WTC11 (cell line): Measurements from ENCODE around the gene ISCA2. TPM values are rescaled to one million over a fixed set of nuclear protein-coding genes. Genes with fewer than 3 reads are reported as not detected.
A peak's percentile ranks its signal among the peaks of the same experiment; 100 is the strongest.

Experiments used
- ATAC-seq: fragments of 200-7000 bp; cut with Tn5 transposase; 2 replicates; pipeline ENCODE4 v1.10.0; 2021; ENCODE audit warnings: mild to moderate bottlenecking, moderate library complexity
- CTCF ChIA-PET: fragments of 300-600 bp; sonication (Branson Sonifier 250); formaldehyde crosslinking; loops from one replicate; lab custom pipeline; 2021; ENCODE audit warnings: antibody characterized with exemption; lab: Charles Lee
- POLR2A ChIA-PET: fragments of 350-600 bp; sonication (Branson Sonifier 250); formaldehyde crosslinking; loops from one replicate; lab custom pipeline; 2021; ENCODE audit warnings: antibody characterized with exemption; lab: Charles Lee
- DNase-seq: peaks from one replicate; pipeline ENCODE4 v3.0.0; 2021; ENCODE audit warnings: low spot score
- H3K27ac Mint-ChIP-seq: 2 replicates; pipeline ENCODE4 v1.8.0; 2021; ENCODE audit warnings: mixed read lengths
- H3K27me3 Mint-ChIP-seq: 2 replicates; pipeline ENCODE4 v1.8.0; 2021; ENCODE audit warnings: low read depth, mild to moderate bottlenecking, moderate library complexity, mixed read lengths
- H3K36me3 Mint-ChIP-seq: 2 replicates; pipeline ENCODE4 v1.8.0; 2021; ENCODE audit warnings: mixed read lengths
- H3K4me1 Mint-ChIP-seq: 2 replicates; pipeline ENCODE4 v1.8.0; 2022; ENCODE audit warnings: mixed read lengths
- H3K4me3 Mint-ChIP-seq: 2 replicates; pipeline ENCODE4 v1.8.0; 2021; ENCODE audit warnings: mild to moderate bottlenecking, moderate library complexity, mixed read lengths
- H3K9me3 Mint-ChIP-seq: 2 replicates; pipeline ENCODE4 v1.8.0; 2021; ENCODE audit warnings: mixed read lengths
- AR ChIP-seq: fragments of 250-450 bp; sonication (Bioruptor Pico); IDR thresholded peaks from 2 replicates; pipeline ENCODE4 v1.9.0; 2021; ENCODE audit warnings: mild to moderate bottlenecking
- E2F4 ChIP-seq: sonication (generic); formaldehyde crosslinking; IDR thresholded peaks from 2 replicates; pipeline ENCODE4 v1.8.1; 2022; ENCODE audit warnings: low read depth, mild to moderate bottlenecking, moderate library complexity, missing genetic modification reagents, borderline replicate concordance
- ETV6 ChIP-seq: sonication (generic); formaldehyde crosslinking; IDR thresholded peaks from 2 replicates; pipeline ENCODE4 v1.8.1; 2022; ENCODE audit warnings: mild to moderate bottlenecking, missing genetic modification reagents
- FOXP1 ChIP-seq: sonication (generic); formaldehyde crosslinking; IDR thresholded peaks from 2 replicates; pipeline ENCODE4 v1.8.0; 2022; ENCODE audit warnings: missing genetic modification reagents, mild to moderate bottlenecking, moderate library complexity, borderline replicate concordance
- FOXP4 ChIP-seq: sonication (generic); formaldehyde crosslinking; IDR thresholded peaks from 2 replicates; pipeline ENCODE4 v1.8.0; 2022; ENCODE audit warnings: mild to moderate bottlenecking, missing genetic modification reagents
- IRF1 ChIP-seq: sonication (generic); formaldehyde crosslinking; IDR thresholded peaks from 2 replicates; pipeline ENCODE4 v1.8.0; 2023; ENCODE audit warnings: missing genetic modification reagents
- JUN ChIP-seq: sonication (generic); formaldehyde crosslinking; IDR thresholded peaks from 2 replicates; pipeline ENCODE4 v1.8.0; 2023; ENCODE audit warnings: mild to moderate bottlenecking, missing genetic modification reagents
- MYBL2 ChIP-seq: sonication (generic); formaldehyde crosslinking; IDR thresholded peaks from 2 replicates; pipeline ENCODE4 v1.8.1; 2023; ENCODE audit warnings: mild to moderate bottlenecking, moderate library complexity, missing genetic modification reagents
- OVOL2 ChIP-seq: fragments of 250-450 bp; sonication (Bioruptor Pico); IDR thresholded peaks from 2 replicates; pipeline ENCODE4 v1.9.0; 2021; ENCODE audit warnings: mild to moderate bottlenecking, borderline replicate concordance
- SP1 ChIP-seq: sonication (generic); formaldehyde crosslinking; conservative IDR thresholded peaks from 2 replicates; pipeline ENCODE4 v1.8.1; 2022; ENCODE audit warnings: missing genetic modification reagents
- USF2 ChIP-seq: sonication (generic); formaldehyde crosslinking; IDR thresholded peaks from 2 replicates; pipeline ENCODE4 v1.8.1; 2023; ENCODE audit warnings: mild to moderate bottlenecking, missing genetic modification reagents, moderate library complexity
- ZNF121 ChIP-seq: sonication (generic); formaldehyde crosslinking; IDR thresholded peaks from 2 replicates; pipeline ENCODE4 v1.8.0; 2023; ENCODE audit warnings: missing genetic modification reagents
- ZNF317 ChIP-seq: sonication (generic); formaldehyde crosslinking; IDR thresholded peaks from 2 replicates; pipeline ENCODE4 v1.8.1; 2023; ENCODE audit warnings: low read depth, mild to moderate bottlenecking, moderate library complexity, missing genetic modification reagents, borderline replicate concordance
- ZNF423 ChIP-seq: fragments of 250-450 bp; sonication (Bioruptor Pico); IDR thresholded peaks from 2 replicates; pipeline ENCODE4 v2.1.2; 2022; ENCODE audit warnings: mild to moderate bottlenecking, moderate library complexity
- ZNF512 ChIP-seq: sonication (generic); formaldehyde crosslinking; IDR thresholded peaks from 2 replicates; pipeline ENCODE4 v1.8.1; 2022; ENCODE audit warnings: missing genetic modification reagents, borderline replicate concordance
- total RNA-seq: library from RNA; stranded (reverse); gene quantifications from 3 replicates; pipeline ENCODE4 v1.2.3, GENCODE V29; 2021

The ISCA2 gene
- total RNA-seq, 1 experiment from 2014 or later: 50.1 TPM

- TF ChIP-seq MYBL2 (CRISPR knock-in tag) (peak; percentile 70), ZNF121 (CRISPR knock-in tag) (no peak), ZNF423 (CRISPR knock-in tag) (peak; percentile 63), SP1 (CRISPR knock-in tag) (no peak; the same call in none of the 2 replicates), IRF1 (CRISPR knock-in tag) (0 out of 2 replicates have a peak, but pooled peaks have one; percentile 26), FOXP1 (CRISPR knock-in tag) (peak; percentile 74; the same call in 1 of the 2 replicates), ETV6 (CRISPR knock-in tag) (peak; percentile 65; the same call in 1 of the 2 replicates)
Observed at GRCh38 chr14:74492776-74493342, 706 bp upstream of the ISCA2 start, which contains the start of gene NPC2 (continued).

- DNase-seq (no peak), ATAC-seq (no peak)
- Mint-ChIP-seq H3K9me3 (no peaks in the 10 kb centered on the region), H3K4me1 (peaks cover 27% of the 10 kb centered on the region), H3K36me3 (peaks cover 12% of the 10 kb centered on the region), H3K4me3 (peak overlapping the region; percentile 96), H3K27ac (no peak overlapping the region), H3K27me3 (no peaks in the 10 kb centered on the region)
- POLR2A ChIA-PET: no interaction called here
- CTCF ChIA-PET: interaction anchor here (3.1 kb wide), 1 partner anchor 13 kb away, joined by 18 read pairs; no protein-coding TSS in a partner anchor
- no peak for TF ChIP-seq FOXP4 (CRISPR knock-in tag)
- TF ChIP-seq USF2 (CRISPR knock-in tag): no peak
- TF ChIP-seq IRF1 (CRISPR knock-in tag): no peak
- TF ChIP-seq AR: no peak
Observed at GRCh38 chr14:74495356-74495755, 1.8 kb downstream of the ISCA2 start.

- H3K4me1 Mint-ChIP-seq: peaks cover 34% of the 10 kb centered on the region
- CTCF ChIA-PET: interaction anchor here (0.6 to 4.3 kb wide), 22 partner anchors 7 to 244 kb away, joined by 3 to 58 read pairs (median 4); partner anchors contain the start of genes ISCA2, LTBP2 and NPC2
- peak; percentile 70 for ATAC-seq
- no peaks in the 10 kb centered on the region for H3K27me3 Mint-ChIP-seq
- no peaks in the 10 kb centered on the region for H3K9me3 Mint-ChIP-seq
- POLR2A ChIA-PET: interaction anchor here (1.7 kb wide), 1 partner anchor 153 kb away, joined by 5 read pairs; the partner anchor contains the start of gene VRTN
- H3K36me3 Mint-ChIP-seq: peaks cover 3% of the 10 kb centered on the region; the same call in 1 of the 2 replicates
- TF ChIP-seq JUN (CRISPR knock-in tag) (no peak), ZNF512 (CRISPR knock-in tag) (no peak), OVOL2 (CRISPR knock-in tag) (no peak), IRF1 (CRISPR knock-in tag) (no peak), ZNF317 (CRISPR knock-in tag) (no peak), ZNF121 (CRISPR knock-in tag) (0 out of 2 replicates have a peak, but pooled peaks have one; percentile 1), ETV6 (CRISPR knock-in tag) (peak; percentile 13; the same call in 1 of the 2 replicates), E2F4 (no peak), ZNF423 (CRISPR knock-in tag) (peak; percentile 66; the same call in 1 of the 2 replicates)
- peak; percentile 58 for DNase-seq
- no peak overlapping the region for H3K4me3 Mint-ChIP-seq
- H3K27ac Mint-ChIP-seq: peak overlapping the region; percentile 91
Observed at GRCh38 chr14:74500417-74501134, 7.0 kb downstream of the ISCA2 start.
